ENCODE measurements around the gene NINL.
A peak's percentile ranks its signal among the peaks of the same experiment; 100 is the strongest.
"Not testable (repeated sequence)": the region's sequence is repeated elsewhere in the genome, so short reads cannot be mapped to it uniquely, and the experiment has no call there.

Gene NINL

DNA sequence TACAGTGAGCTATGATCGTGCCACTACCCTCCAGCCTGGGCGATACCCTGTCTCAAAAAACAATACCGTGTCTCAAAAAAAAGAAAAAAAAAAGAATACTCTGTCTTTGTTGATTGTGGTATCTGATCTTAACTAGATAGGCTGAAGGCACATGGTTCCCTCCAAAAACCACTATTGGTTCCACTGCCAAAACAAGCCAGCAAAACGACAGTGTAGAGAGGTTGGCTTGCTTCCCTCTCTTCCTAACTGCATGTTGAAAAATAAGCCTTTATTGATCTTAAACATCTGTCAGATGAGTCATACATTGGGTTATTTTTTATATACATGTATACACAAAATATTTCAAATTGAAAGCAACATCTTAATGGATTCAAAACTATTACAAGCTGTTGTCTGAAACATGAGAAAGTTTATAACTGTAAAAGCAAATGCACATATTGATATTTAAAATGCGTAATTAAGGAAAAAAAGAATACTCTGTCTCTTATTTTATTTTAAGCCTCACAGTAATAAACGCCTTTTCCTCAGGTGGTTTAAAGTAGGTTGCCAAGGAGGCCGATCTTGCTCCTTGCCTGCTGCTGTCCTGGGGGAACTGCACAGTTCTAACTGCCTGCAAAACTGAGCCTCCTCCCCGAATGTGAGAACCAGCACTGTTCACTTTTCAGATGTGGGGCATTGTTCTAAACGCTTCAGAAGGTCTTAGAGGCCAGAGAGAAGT is 7.0 kb upstream of the NINL start:
- H3K27ac ChIP-seq, result no peak overlapping the region
- ChIA-PET CTCF (interaction anchor here (0.6 kb wide), 2 partner anchors 113 to 1237 kb away, joined by 4 to 8 read pairs; no protein-coding TSS in a partner anchor), POLR2A (ENCODE audit: low non-redundant PET) (no interaction called here)
- TF ChIP-seq, protein P1, sequence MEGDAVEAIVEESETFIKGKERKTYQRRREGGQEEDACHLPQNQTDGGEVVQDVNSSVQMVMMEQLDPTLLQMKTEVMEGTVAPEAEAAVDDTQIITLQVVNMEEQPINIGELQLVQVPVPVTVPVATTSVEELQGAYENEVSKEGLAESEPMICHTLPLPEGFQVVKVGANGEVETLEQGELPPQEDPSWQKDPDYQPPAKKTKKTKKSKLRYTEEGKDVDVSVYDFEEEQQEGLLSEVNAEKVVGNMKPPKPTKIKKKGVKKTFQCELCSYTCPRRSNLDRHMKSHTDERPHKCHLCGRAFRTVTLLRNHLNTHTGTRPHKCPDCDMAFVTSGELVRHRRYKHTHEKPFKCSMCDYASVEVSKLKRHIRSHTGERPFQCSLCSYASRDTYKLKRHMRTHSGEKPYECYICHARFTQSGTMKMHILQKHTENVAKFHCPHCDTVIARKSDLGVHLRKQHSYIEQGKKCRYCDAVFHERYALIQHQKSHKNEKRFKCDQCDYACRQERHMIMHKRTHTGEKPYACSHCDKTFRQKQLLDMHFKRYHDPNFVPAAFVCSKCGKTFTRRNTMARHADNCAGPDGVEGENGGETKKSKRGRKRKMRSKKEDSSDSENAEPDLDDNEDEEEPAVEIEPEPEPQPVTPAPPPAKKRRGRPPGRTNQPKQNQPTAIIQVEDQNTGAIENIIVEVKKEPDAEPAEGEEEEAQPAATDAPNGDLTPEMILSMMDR (conservative IDR thresholded peaks at IDR 0.05; ENCODE audit: low read depth), result no peak
- no peak for DNase-seq (ENCODE audit: low spot score)

DNA sequence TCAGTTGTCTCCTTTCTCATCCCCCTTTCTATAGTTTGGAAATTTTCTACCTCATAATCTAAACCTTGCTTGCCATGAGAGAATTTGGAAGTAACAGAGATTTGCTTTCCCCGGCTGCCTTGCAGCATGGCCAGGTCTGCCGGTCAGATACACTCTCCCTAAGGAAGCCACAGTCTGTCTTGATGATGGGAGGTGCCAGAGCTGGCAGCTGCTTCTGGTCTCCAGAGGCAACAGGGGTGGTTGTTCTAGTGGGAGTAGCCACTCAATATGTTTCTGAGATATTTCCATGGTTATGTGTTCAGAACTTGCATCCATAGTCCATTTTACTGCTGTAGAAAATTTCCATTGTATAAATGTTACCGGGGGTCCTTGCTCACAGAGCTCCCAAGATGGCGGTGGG is 5.4 kb upstream of the NINL start:
- POLR2A ChIA-PET (ENCODE audit: low non-redundant PET); DNase-seq (ENCODE audit: low spot score); H3K27ac ChIP-seq; CTCF ChIA-PET: not testable (repeated sequence)

DNA sequence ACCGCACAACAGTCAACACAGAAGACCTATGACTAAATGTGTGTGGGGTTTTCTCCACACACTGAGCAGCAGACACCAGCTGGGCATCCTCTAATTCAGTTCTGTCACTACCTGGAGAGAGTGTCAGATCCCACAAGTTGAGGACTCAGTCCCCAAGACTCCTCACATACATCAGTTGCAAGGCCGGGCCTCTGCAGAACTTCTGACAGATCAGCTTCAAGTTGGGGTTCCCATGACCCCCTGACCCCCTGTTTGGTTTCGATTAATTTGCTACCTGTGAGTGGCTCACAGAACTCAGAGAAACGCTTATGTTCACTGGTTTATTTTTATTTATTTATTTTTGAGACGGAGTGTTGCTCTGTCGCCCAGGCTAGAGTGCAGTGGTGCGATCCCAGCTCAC is 3.2 kb upstream of the NINL start:
- H3K27ac ChIP-seq, result no peak overlapping the region
- CTCF ChIA-PET, result no interaction called here
- DNase-seq (ENCODE audit: low spot score), result no peak
- TF ChIP-seq, protein P1 (conservative IDR thresholded peaks at IDR 0.05; ENCODE audit: low read depth), result no peak
- POLR2A ChIA-PET (ENCODE audit: low non-redundant PET), result no interaction called here

DNA sequence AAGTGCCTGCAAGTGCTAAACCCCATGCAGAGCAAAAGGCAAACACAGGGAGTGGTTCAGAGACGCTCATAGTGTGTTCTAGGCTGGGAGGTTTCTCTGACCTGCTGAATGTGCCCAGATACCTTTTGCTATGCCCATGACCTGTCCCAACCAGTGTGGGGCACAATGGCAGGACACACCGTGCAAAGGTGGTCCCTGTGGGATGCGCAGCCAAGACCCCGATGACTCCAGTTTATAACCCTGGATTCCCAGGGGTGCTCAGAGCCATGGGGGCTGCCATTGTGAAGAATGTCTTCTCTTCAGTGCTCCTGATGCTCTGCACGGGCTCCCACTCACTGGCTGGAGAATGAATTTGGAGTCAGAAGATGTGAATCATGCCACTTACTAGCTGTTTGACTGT is 2.2 kb upstream of the NINL start:
- CTCF ChIA-PET, result no interaction called here
- H3K27ac ChIP-seq, result no peak overlapping the region
- POLR2A ChIA-PET (ENCODE audit: low non-redundant PET), result no interaction called here
- TF ChIP-seq, protein P1 (conservative IDR thresholded peaks at IDR 0.05; ENCODE audit: low read depth), result no peak
- DNase-seq (ENCODE audit: low spot score), result no peak

DNA sequence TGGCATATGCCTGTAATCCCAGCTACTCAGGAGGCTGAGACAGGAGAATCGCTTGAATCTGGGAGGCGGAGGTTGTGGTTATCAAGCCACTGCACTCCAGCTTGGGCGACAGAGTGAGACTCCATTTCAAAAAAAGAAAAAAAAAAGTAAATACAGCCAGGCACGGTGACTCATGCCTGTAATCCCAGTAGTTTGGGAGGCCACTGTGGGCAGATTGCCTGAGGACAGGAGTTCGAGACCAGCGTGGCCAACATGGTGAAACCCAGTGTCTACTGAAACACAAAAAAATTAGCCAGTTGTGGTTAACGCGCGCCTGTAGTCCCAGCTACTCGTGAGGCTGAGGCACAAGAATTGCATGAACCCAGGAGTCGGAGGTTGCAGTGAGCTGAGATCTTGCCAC is 1.5 kb upstream of the NINL start:
- ChIA-PET CTCF (no interaction called here), POLR2A (ENCODE audit: low non-redundant PET) (no interaction called here)
- TF ChIP-seq, protein P1 (conservative IDR thresholded peaks at IDR 0.05; ENCODE audit: low read depth), result no peak
- no peak overlapping the region for H3K27ac ChIP-seq
- DNase-seq (ENCODE audit: low spot score), result no peak

DNA sequence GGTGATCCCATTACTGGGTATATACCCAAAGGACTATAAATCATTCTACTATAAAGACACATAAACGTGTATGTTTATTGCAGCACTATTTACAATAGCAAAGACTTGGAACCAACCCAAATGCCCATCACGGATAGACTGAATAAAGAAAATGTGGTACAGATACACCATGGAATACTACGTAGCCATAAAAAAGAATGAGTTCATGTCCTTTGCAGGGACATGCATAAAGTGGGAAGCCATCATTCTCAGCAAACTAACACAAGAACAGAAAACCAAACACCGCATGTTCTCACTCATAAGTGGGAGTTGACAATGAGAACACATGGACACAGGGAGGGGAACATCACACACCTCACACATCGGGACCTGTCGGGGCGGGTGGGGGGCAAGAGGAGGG is 1.7 kb downstream of the NINL start:
- CTCF ChIA-PET; POLR2A ChIA-PET (ENCODE audit: low non-redundant PET); DNase-seq (ENCODE audit: low spot score); H3K27ac ChIP-seq: not testable (repeated sequence)

DNA sequence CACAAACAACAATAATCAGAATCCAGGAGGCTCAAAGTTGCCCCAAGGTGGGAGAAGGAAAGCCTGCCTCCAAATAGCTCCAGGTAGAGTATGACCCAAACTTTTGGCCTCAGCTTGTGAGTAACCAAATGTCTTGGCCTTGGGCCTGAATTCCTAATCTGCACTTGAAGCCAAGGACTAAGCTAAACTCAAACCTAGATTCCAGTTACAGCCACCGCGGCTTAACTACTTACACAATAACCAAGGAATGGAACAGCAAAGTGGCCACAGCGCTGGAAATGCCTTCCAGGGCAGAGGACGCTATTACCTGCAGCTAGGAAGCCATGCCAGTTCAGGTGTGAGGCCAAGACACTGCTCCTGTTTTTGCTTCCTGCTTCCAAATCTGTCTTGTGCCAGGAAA is 4.6 kb downstream of the NINL start:
- ChIA-PET CTCF (no interaction called here), POLR2A (ENCODE audit: low non-redundant PET) (no interaction called here)
- peak; percentile 16 for DNase-seq (ENCODE audit: low spot score)
- H3K27ac ChIP-seq, result peak overlapping the region; percentile 20
- TF ChIP-seq, protein P1 (conservative IDR thresholded peaks at IDR 0.05; ENCODE audit: low read depth), result no peak

Measured in RWPE1 (cell line).